Cardiac fibroblast (primary cell): ENCODE measurements around the gene RAD54L2.

ENCODE experiments used
- DNase-seq, 2 donors: peaks; one replicate each; pipeline versions ENCODE4 v3.0.0 to v3.0.0-alpha.2; 2010; ENCODE audit warnings: low read depth in 2 of 2
- H3K4me3 ChIP-seq, 2 donors: replicated peaks in 1 of 2; 1 replicate in 1 of 2; 2 replicates in 1 of 2; pipeline ENCODE4 v1.5.1; 2011; ENCODE audit warnings: low read depth in 2 of 2, low read length in 2 of 2, mild to moderate bottlenecking in 2 of 2, moderate library complexity in 1 of 2
- TF ChIP-seq, protein P1 (sequence below): IDR thresholded peaks from one replicate; pipeline ENCODE4 v1.5.1; 2011; ENCODE audit warnings: low read depth, mild to moderate bottlenecking, low read length, inconsistent platforms

RAD54L2 gene

DNA sequence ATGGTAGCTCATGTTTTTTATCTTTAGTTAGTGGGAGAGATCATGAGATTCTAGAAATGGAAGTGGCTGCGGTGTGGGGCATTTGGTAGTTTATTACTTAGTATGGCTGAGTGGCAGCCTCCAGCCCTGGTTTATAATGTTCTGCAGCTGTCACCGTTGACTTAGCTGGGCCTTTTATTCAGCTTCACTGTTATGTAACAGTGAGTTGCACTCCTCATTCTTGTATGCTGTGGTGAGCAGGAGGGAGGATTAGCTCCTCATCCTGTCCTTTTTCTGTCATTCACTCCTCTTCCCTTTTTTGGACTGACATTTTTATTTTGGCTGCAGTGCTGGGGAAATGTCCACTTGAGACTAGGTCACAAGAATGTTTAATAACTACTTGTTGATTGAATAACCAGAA lies 29.5 kb downstream of the RAD54L2 start:
- DNase-seq: no peak
- TF ChIP-seq, protein P1, sequence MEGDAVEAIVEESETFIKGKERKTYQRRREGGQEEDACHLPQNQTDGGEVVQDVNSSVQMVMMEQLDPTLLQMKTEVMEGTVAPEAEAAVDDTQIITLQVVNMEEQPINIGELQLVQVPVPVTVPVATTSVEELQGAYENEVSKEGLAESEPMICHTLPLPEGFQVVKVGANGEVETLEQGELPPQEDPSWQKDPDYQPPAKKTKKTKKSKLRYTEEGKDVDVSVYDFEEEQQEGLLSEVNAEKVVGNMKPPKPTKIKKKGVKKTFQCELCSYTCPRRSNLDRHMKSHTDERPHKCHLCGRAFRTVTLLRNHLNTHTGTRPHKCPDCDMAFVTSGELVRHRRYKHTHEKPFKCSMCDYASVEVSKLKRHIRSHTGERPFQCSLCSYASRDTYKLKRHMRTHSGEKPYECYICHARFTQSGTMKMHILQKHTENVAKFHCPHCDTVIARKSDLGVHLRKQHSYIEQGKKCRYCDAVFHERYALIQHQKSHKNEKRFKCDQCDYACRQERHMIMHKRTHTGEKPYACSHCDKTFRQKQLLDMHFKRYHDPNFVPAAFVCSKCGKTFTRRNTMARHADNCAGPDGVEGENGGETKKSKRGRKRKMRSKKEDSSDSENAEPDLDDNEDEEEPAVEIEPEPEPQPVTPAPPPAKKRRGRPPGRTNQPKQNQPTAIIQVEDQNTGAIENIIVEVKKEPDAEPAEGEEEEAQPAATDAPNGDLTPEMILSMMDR: no peak

DNA sequence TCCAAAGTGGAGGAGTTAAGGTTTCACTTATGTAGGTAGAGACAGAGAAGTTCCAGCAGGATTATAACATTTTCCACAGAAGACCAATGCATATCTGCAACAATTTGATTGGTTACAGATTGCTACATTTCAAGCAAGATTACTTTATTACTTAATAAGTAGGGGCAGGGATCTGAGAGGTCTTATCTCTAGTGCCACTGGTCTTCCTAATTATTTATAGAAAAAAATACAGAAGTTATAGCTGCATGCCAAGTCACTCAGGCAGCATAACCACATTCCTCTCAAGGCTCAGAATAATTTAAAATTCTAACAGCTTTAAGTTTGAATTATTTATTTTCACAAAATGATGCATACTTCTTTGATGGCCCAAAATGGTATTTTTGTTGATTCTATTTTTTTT lies 30.5 kb downstream of the RAD54L2 start:
- no peak overlapping the region for H3K4me3 ChIP-seq
- TF ChIP-seq, protein P1: no peak
- DNase-seq: no peak

More for the DNA sequence above, 29.5 kb downstream of the RAD54L2 start:
- H3K4me3 ChIP-seq: no peak overlapping the region

DNA sequence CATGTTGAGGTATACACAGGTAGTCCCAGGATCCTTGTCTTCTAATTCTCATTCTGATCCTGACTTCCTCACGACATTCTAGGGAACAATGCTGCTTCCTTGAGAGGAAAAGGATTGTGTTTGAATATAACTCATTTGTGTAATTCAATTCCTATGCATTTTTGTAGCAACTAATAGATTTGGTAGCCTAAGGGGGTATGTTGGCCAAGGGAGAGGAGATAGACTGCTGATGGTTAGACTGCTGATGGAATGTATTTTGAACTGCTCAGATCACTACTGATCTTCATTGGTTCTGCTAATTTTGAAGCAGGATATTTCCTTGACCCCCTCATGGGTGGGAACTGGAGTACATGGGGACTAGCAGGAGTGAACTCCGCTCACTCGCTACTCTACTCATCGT lies 39.7 kb downstream of the RAD54L2 start:
- no peak overlapping the region for H3K4me3 ChIP-seq
- DNase-seq: no peak

DNA sequence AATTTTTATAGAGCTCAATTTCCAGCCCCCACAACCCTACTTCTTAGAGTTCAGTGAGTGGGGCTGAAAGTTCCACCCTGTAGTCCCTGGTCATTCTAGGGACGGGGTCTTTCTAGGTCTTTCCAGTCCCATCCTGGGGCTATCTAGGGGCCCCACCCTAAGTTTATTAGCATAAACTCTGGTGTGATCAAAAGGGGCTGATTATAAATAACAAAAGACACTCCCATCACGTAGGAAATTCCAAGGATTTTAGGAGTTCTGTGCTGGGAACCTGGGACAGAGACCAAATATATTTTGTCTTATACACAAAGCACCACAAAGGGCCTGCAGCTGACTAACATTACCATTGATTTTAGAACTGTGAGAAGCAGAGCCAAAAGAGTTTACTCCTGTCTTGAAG lies 41.9 kb downstream of the RAD54L2 start:
- no peak overlapping the region for H3K4me3 ChIP-seq
- DNase-seq: no peak
- TF ChIP-seq, protein P1: no peak

More for the DNA sequence above, 39.7 kb downstream of the RAD54L2 start:
- TF ChIP-seq, protein P1: no peak

DNA sequence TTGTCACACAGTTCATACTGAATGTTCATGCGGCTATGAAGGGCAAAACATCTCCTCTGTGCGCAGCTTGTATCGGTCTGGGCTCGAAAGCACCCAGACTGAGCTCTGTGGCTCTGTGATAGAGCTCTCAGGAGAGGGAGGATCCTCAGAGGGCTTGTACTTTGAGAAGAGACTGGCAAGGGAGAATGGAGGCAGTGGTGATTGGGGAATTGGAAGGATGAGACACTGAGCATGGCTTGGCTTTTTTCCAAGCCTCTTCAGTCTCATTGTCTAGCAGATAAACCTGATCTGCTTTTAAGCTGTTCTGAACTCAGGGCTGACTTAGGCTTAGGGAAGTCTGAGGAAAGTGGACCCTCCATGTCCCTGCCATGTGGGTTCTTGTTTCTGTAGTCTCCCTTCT lies 43.0 kb downstream of the RAD54L2 start:
- peak; percentile 16 to 48 for DNase-seq
- TF ChIP-seq, protein P1: no peak
- H3K4me3 ChIP-seq: no peak overlapping the region

DNA sequence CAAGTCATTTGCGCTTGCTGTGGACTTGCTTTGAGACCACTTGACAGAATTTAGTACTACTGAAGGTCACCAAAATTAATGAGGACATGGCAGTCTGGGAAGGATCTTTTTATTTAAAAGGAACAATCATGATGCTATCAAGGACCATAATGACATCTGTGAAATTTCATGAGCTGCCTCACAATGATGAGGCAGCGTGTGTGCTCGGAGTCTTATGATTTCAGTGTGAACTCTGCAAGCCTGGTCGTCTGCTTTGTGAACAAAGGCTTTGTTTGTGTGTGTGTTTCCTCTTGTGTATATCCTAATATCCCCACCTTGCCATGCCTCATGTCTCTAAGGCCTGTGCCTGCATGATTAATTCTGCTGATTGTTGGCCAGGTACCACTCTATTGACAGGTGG lies 46.7 kb downstream of the RAD54L2 start:
- TF ChIP-seq, protein P1: no peak
- DNase-seq: no peak
- H3K4me3 ChIP-seq: no peak overlapping the region

DNA sequence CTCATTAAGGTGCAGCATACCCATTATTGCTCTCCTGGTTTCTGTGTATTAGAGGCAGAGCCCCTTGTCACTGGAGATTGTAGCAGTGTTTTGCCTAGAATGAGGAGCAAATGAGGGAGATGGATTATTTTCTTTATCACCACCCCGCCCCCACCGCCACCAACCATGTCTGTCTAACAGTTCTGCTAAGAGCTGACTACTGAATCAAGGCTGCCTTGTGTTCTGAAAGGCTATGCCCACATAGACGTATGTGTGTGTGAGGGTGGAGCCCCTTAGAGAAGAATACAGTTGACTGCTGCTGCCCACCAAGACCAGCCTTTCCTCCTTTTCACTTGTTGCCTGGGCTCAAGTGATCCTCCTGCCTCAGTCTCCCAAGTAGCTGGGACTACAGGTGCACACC lies 47.4 kb downstream of the RAD54L2 start:
- H3K4me3 ChIP-seq: no peak overlapping the region
- TF ChIP-seq, protein P1: no peak
- DNase-seq: no peak
